NCI-H146 (cell line): ENCODE data around the gene ZFP69.
"Not testable (repeated sequence)": the region's sequence is repeated elsewhere in the genome, so short reads cannot be mapped to it uniquely, and the experiment has no call there.

Experiments used
- DNase-seq: peaks from one replicate; lab custom pipeline; 2025; lab: John Stamatoyannopoulos, UW

The ZFP69 gene

GRCh38 chr1:40476924-40477677 lies at the start of gene ZFP69:
ZFP69 (plus strand) TSS chr1:40477290; CDS start chr1:40479362, 2,072 bp downstream.
- DNase-seq = peak; percentile 75

- no peak for DNase-seq
Observed at GRCh38 chr1:40431385-40431784, 45.7 kb upstream of the ZFP69 start.

GRCh38 chr1:40432644-40433390 lies 44.3 kb upstream of the ZFP69 start:
- no peak for DNase-seq

GRCh38 chr1:40435471-40435870 lies 41.6 kb upstream of the ZFP69 start:
- DNase-seq = no peak

- DNase-seq = no peak
Observed at GRCh38 chr1:40435876-40436275, 41.2 kb upstream of the ZFP69 start.

- peak; percentile 1 for DNase-seq
Observed at GRCh38 chr1:40438391-40439015, 38.6 kb upstream of the ZFP69 start.

- DNase-seq = no peak
Observed at GRCh38 chr1:40439247-40439646, 37.8 kb upstream of the ZFP69 start.

GRCh38 chr1:40449684-40450494 lies 27.2 kb upstream of the ZFP69 start, which contains the start of gene ZFP69B:
ZFP69B (plus strand) TSS chr1:40450476; CDS start chr1:40450962, 486 bp downstream.
- peak; percentile 87 for DNase-seq

- DNase-seq = peak; percentile 32
Observed at GRCh38 chr1:40450495-40451237, 26.4 kb upstream of the ZFP69 start.

GRCh38 chr1:40451238-40451585 lies 25.9 kb upstream of the ZFP69 start:
- DNase-seq = peak; percentile 5

- DNase-seq = no peak
Observed at GRCh38 chr1:40454873-40455272, 22.2 kb upstream of the ZFP69 start.

- DNase-seq = no peak
Observed at GRCh38 chr1:40462956-40463590, 14.0 kb upstream of the ZFP69 start.

- DNase-seq = no peak
Observed at GRCh38 chr1:40469327-40469726, 7.8 kb upstream of the ZFP69 start.

GRCh38 chr1:40475268-40475667 lies 1.8 kb upstream of the ZFP69 start:
- DNase-seq = no peak

GRCh38 chr1:40477678-40478053 lies 576 bp downstream of the ZFP69 start:
- DNase-seq = peak; percentile 28

- DNase-seq = no peak
Observed at GRCh38 chr1:40478276-40478675, 1.2 kb downstream of the ZFP69 start.

GRCh38 chr1:40479156-40479555 lies 2.1 kb downstream of the ZFP69 start:
- no peak for DNase-seq

- DNase-seq = no peak
Observed at GRCh38 chr1:40495315-40495903, 18.3 kb downstream of the ZFP69 start.

- not testable (repeated sequence) for DNase-seq
Observed at GRCh38 chr1:40502651-40503050, 25.6 kb downstream of the ZFP69 start.

- no peak for DNase-seq
Observed at GRCh38 chr1:40507973-40508372, 30.9 kb downstream of the ZFP69 start.
